Measurements from ENCODE around the gene HELZ2.

The HELZ2 gene

DNA sequence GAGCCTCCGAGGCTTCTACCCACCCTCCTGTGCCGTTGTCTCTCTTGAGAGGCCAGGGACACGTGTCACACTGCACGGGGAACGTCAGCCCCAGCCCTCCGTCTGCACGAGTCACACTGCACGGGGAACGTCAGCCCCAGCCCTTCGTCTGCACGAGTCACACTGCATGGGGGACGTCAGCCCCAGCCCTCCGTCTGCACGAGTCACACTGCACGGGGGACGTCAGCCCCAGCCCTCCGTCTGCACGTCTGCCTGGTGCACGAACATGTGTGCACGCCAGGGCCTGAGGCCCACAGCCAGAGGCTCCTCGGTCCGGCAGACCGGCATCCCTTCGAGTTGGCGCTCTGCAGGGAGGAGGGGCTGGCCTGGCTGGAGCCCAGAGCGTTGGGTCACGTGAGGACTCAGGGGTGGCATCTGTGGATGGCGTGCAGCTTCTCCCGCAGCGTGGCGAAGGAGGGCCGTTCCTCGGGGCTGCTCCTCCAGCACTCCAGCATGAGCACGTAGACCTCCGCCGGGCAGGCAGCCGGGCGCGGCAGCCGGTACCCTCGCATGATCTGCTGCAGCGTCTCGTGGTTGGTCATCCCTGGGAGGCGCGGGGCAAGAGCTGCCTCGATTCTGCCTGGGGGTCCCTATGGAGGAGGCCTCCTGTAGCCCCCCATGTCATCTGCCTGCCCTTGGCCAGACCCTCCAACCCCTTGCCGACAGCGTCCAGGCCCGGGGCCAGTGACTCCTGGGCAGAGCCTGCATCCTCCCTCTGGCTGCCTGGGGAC is 33.4 kb downstream of the HELZ2 start:
- H3K27ac ChIP-seq = no peak overlapping the region

DNA sequence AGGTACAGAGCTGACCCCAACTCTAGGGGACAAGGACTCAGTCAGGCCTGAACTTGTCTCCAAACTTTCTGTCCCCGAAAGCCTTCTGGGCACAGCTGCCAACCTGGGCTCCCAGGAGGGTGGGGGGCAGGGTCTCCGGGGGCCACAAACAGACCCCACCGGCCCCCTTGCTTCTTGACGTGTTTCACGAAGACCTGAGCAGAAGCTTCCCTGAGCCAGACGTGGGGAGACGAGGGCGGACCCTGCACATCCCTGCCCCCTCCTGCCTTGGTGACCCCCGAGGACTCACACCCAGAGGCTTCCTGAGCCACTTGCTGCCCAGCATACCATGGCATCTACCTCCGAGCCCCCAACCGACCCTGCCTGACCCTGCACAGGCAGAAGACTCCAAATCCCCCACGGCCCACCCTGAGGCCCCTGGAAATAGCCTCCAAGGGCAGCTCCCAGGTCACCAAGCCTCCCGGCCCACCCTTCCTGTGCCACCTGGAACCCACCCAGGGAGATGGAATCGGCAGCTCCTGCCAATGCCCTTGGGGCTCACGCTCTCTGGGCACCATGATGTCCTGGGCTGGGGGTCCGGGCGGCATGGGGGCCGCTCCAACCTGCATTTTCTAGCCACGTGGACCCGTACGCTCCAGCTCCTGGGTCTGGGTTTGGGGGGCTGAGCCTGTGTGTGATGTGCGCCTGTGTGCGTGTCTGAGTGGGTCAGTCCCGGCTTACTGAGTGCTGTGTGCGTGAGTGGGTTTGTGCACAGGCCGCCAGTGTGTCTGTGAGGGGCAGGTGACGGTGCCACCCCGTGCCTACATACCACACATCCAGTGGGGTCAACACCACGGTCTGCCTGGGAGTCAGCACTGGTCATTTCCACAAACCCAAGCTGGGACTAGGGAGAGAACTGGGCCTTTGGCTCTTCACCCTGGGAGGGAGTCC is 34.3 kb downstream of the HELZ2 start:
- peak overlapping the region; percentile 64 for H3K27ac ChIP-seq
- no peak for TF ChIP-seq ZFX (IDR thresholded peaks at IDR 0.05; ENCODE audit: borderline replicate concordance)
- TF ChIP-seq CTCF (IDR thresholded peaks at IDR 0.05) = no peak

More for the DNA sequence above, 33.4 kb downstream of the HELZ2 start:
- TF ChIP-seq ZFX (IDR thresholded peaks at IDR 0.05; ENCODE audit: borderline replicate concordance) (no peak), CTCF (IDR thresholded peaks at IDR 0.05) (no peak)

DNA sequence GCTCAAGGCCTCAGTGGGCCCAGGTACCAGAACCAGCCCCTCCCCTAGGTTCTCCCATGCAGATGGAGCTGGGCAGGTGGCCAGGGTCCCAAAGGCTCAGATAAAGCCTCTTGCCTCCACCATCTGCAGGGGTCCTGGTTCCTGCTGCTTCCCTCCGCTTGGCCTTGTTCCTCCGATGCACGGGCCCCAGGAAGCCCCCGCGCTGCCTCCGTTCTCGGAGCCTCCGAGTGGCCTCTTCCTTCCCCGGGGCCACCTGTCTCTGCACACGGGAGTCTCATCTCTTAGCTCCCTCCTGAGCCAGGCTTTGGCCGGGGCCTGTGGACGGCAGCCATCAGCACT is 35.0 kb downstream of the HELZ2 start:
- TF ChIP-seq ZFX (IDR thresholded peaks at IDR 0.05; ENCODE audit: borderline replicate concordance) (no peak), CTCF (IDR thresholded peaks at IDR 0.05) (no peak)
- peak overlapping the region; percentile 64 for H3K27ac ChIP-seq

DNA sequence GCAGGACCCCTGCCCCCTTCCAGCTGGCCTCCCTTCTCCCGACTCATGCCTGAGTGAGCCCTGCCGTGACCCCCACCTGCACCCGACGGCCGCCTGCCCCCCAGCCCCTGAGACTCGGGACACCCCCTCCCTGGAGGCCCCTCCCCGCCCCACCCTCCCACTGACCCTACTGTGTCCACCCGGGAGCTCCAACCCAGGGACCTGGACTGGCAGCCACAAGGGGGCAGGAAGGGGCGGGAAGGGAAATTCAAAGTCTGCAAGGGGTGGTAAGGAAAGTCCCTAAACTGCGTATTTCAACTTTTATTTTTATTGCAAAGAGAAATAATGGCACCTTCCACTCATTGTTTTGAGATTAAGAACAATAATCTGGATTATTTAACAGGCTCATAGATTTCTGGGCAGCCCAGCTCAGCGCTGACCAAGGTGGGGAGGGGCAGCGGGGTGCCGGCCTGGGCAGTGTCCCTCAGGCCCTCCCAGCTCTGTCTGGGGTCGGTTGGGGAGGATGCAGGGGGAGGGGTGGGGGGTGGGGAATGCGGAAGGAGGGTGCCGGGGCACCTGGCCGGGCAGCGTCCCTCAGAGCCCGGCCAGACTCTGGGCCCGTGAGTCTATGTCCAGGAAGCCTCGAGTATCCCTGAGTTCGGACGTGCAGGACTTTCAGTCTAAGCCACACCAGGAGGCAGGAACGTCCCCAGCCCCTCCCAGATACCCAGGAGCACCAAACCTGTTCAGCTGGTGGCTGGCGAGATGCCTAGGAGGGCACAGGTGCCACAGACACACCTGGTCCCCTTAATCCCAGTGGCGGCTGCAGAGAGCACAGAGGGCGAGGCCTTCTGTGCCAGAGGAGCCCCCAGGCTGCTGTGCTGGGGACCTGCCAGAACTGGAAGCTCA is 35.6 kb downstream of the HELZ2 start:
- peak overlapping the region; percentile 64 for H3K27ac ChIP-seq
- TF ChIP-seq ZFX (IDR thresholded peaks at IDR 0.05; ENCODE audit: borderline replicate concordance) (no peak), CTCF (IDR thresholded peaks at IDR 0.05) (peak; percentile 53)

GRCh38 chr20:63537525-63538203 is 36.4 kb downstream of the HELZ2 start:
- TF ChIP-seq CTCF (IDR thresholded peaks at IDR 0.05) = peak; percentile 84
- TF ChIP-seq ZFX (IDR thresholded peaks at IDR 0.05; ENCODE audit: borderline replicate concordance) = no peak
- H3K27ac ChIP-seq = peak overlapping the region; percentile 64

DNA sequence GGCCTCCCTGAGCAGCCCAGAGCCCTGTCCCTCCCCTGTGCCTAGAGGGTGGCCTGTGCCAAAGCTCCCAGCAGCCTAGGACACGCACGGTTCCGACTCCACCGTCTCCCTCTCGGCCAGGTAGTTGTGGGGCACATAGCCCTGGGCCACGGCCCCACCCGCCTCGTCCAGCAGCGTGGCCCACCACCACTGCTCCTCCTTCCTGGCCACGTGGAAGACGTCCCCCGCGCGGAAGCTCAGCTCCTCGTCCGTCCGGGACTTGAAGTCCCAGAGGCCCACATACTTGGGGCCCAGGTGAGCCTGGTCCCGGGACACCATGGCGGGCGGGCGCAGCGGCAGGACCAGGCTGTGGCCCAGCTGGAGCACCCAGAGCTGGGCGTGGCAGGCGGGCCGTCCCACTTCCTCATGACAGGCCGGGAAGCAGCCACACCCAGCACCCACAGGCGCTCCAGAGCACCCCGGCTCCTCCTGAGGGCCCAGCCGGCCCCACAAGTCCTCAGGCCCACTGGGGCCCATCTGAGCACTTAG is 37.0 kb downstream of the HELZ2 start, which contains the start of gene PTK6:
Gene PTK6, minus strand, starts transcription at position 380 of the 528 bp plus-strand sequence. Its CDS starts 62 bp downstream, at position 318.
- peak within 1 kb of the TSS; percentile 64 for H3K27ac ChIP-seq
- TF ChIP-seq ZFX (IDR thresholded peaks at IDR 0.05; ENCODE audit: borderline replicate concordance) = no peak
- TF ChIP-seq CTCF (IDR thresholded peaks at IDR 0.05) = no peak
